ENCODE measurements around the gene DDAH1.

DDAH1 gene

DNA sequence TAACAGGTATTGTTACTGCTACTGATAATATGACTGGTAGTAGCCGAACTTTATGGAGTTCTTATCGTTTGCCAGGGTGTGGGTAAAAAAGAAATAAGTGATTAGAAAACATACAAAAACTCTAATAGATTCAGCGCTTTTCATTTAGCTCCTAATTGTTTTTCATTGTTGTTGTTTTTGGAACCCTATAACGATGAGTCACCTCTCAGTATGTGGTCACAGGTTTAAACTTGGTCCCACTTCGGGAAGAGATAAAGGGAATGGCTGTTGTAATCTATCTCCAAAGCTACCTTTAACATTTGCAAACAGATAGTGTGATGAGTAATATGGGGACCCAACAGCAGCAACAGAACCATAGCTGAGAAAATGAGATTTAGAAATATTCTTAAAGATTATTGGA is 125.9 kb downstream of the DDAH1 start:
- peak; percentile 66 for DNase-seq (ENCODE audit: low read depth)
- TF ChIP-seq, protein P1, sequence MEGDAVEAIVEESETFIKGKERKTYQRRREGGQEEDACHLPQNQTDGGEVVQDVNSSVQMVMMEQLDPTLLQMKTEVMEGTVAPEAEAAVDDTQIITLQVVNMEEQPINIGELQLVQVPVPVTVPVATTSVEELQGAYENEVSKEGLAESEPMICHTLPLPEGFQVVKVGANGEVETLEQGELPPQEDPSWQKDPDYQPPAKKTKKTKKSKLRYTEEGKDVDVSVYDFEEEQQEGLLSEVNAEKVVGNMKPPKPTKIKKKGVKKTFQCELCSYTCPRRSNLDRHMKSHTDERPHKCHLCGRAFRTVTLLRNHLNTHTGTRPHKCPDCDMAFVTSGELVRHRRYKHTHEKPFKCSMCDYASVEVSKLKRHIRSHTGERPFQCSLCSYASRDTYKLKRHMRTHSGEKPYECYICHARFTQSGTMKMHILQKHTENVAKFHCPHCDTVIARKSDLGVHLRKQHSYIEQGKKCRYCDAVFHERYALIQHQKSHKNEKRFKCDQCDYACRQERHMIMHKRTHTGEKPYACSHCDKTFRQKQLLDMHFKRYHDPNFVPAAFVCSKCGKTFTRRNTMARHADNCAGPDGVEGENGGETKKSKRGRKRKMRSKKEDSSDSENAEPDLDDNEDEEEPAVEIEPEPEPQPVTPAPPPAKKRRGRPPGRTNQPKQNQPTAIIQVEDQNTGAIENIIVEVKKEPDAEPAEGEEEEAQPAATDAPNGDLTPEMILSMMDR (IDR thresholded peaks at IDR 0.05; ENCODE audit: insufficient read depth, low read depth, low read length, missing control alignments), result no peak
- no peak overlapping the region for H3K4me3 ChIP-seq (ENCODE audit: low read length)

- TF ChIP-seq, protein P1 (IDR thresholded peaks at IDR 0.05; ENCODE audit: insufficient read depth, low read depth, low read length, missing control alignments), result no peak
- no peak overlapping the region for H3K4me3 ChIP-seq (ENCODE audit: low read length)
- no peak for DNase-seq (ENCODE audit: low read depth)
Measured at GRCh38 chr1:85334962-85335361, 130.0 kb downstream of the DDAH1 start.

DNA sequence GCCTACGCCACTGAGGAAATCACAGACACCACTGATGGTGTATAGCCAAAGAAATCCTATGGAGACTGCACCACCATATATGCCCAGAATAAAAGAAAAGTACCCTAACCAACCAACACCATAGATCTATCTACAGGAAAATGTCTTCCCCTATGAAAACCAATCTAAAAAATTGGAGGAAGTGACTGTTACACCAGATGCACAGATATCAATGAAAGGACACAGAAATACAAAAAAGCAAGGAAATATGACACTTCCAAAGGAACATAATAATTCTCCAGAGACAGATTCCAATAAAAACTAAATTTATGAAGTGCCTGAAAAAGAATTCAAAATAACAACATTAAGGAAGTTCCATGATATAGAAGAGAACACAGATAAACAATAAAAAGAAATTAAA is 131.8 kb downstream of the DDAH1 start:
- no peak for DNase-seq (ENCODE audit: low read depth)
- TF ChIP-seq, protein P1 (IDR thresholded peaks at IDR 0.05; ENCODE audit: insufficient read depth, low read depth, low read length, missing control alignments), result no peak
- no peak overlapping the region for H3K4me3 ChIP-seq (ENCODE audit: low read length)

- TF ChIP-seq, protein P1 (IDR thresholded peaks at IDR 0.05; ENCODE audit: insufficient read depth, low read depth, low read length, missing control alignments), result no peak
- no peak overlapping the region for H3K4me3 ChIP-seq (ENCODE audit: low read length)
- no peak for DNase-seq (ENCODE audit: low read depth)
Measured at GRCh38 chr1:85332575-85332974, 132.4 kb downstream of the DDAH1 start.

GRCh38 chr1:85330711-85331290 is 134.2 kb downstream of the DDAH1 start:
- DNase-seq (ENCODE audit: low read depth), result peak; percentile 16
- TF ChIP-seq, protein P1 (IDR thresholded peaks at IDR 0.05; ENCODE audit: insufficient read depth, low read depth, low read length, missing control alignments), result no peak
- no peak overlapping the region for H3K4me3 ChIP-seq (ENCODE audit: low read length)

DNA sequence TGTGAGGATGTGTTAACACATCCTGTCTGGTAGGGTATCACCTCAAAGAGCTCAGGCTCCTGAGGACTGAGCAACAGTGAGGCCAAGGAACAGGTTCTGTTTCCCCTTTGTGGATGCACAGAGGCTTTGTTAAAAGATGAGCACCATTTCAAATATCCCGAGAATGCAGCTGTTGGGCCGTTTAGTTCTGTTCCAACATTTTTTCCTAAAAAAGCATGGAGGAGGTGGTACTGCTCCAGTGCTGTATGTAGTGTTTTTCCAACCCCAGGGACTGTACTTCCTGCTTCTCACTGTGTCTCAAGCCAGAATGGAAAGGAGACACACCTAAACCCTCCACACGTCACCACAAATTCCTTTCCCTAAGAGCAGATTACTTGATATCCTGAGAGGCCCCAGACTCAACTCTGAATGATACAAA is 134.7 kb downstream of the DDAH1 start:
- no peak overlapping the region for H3K4me3 ChIP-seq (ENCODE audit: low read length)
- TF ChIP-seq, protein P1 (IDR thresholded peaks at IDR 0.05; ENCODE audit: insufficient read depth, low read depth, low read length, missing control alignments), result no peak
- DNase-seq (ENCODE audit: low read depth), result peak; percentile 72

- TF ChIP-seq, protein P1 (IDR thresholded peaks at IDR 0.05; ENCODE audit: insufficient read depth, low read depth, low read length, missing control alignments), result no peak
- DNase-seq (ENCODE audit: low read depth), result peak; percentile 90
- H3K4me3 ChIP-seq (ENCODE audit: low read length), result no peak overlapping the region
Measured at GRCh38 chr1:85328713-85329397, 136.1 kb downstream of the DDAH1 start.

All from epithelial cell of esophagus (primary cell).